Right lobe of liver (tissue), 6 donors: ENCODE data around the gene TPD52L2. TPM values are rescaled to one million over a fixed set of nuclear protein-coding genes. Genes with fewer than 3 reads are reported as not detected.
A peak's percentile ranks its signal among the peaks of the same experiment; 100 is the strongest.

ENCODE experiments used
- ATAC-seq, 4 donors: fragments of 200-7000 bp; cut with Tn5 transposase; one replicate each; pipeline ENCODE4 v1.9.1; 2020; ENCODE audit warnings: mild to moderate bottlenecking in 4 of 4, moderate library complexity in 4 of 4
- DNase-seq, 3 donors: peaks; one replicate each; pipeline ENCODE4 v3.0.0-alpha.2; 2020
- H3K27ac ChIP-seq, 3 donors: fragments of 200-600 bp; one replicate each; pipeline ENCODE4 v1.8.0; 2022
- H3K27me3 ChIP-seq, 2 donors: fragments of 200-600 bp; one replicate each; pipeline ENCODE4 v1.8.0; 2022
- H3K36me3 ChIP-seq, 4 donors: fragments of 200-600 bp; sonication (generic) in 1 of 4; one replicate each; pipeline versions ENCODE4 v1.5.1 to v1.8.0; 2017 to 2022; ENCODE audit warnings: control low read depth in 1 of 4
- H3K4me1 ChIP-seq, 4 donors: fragments of 200-600 bp; sonication (generic) in 1 of 4; one replicate each; pipeline versions ENCODE4 v1.5.1 to v1.8.0; 2017 to 2022; ENCODE audit warnings: control low read depth in 1 of 4
- H3K4me3 ChIP-seq, 3 donors: fragments of 200-600 bp; one replicate each; pipeline ENCODE4 v1.8.0; 2022
- H3K9me3 ChIP-seq, 4 donors: fragments of 200-600 bp; sonication (generic) in 1 of 4; one replicate each; pipeline versions ENCODE4 v1.5.1 to v1.8.0; 2017 to 2022; ENCODE audit warnings: control low read depth in 1 of 4
- CTCF ChIP-seq, 4 donors: fragments of 200-600 bp in 3 of 4; fragments of 450-650 bp in 1 of 4; IDR thresholded peaks; one replicate each; pipeline versions ENCODE4 v1.5.1 to v1.8.0; 2016 to 2022; ENCODE audit warnings: antibody characterized with exemption in 4 of 4, mild to moderate bottlenecking in 2 of 4
- POLR2A ChIP-seq: fragments of 450-650 bp; IDR thresholded peaks from one replicate; pipeline ENCODE4 v1.6.1; 2017; ENCODE audit warnings: antibody characterized with exemption, mild to moderate bottlenecking
- WGBS: methylation state at CpG from one replicate; pipeline ENCODE4 v1.1.6; 2018; ENCODE audit warnings: low coverage, low lambda C conversion rate; ENCODE audit not compliant: insufficient coverage; ENCODE audit errors: missing lambda C conversion rate; 5-methylcytosine and 5-hydroxymethylcytosine counted together
- intact Hi-C, 2 donors: fragments of 100-400 bp; cut with DNase I; formaldehyde crosslinking; loops; one replicate each; pipeline versions ENCODE4 v1.11.2 to v1.14.1; 2022
- total RNA-seq, 6 experiments: library from RNA; depleted of rRNA in 2 of 6; stranded (reverse); fragments of >200 nt in 2 of 6; fragmentation: NEBNext Ultra II Directional in 3 of 6; extraction: Animal tissue kit (Norgen Biotek cat#: 25700) in 3 of 6; gene quantifications; one replicate each; pipeline versions ENCODE4 v1.1.0 to v1.2.4, GENCODE V29; 2016 to 2023
- donor health status: DM: no; HTN: yes; CAD: no.
- donor health status: DM: no; HTN: no; CAD: no.
- donor health status: DM: no; HTN: no; CAD: no.
- donor health status: DM: no; HTN: yes; CAD: no.
- donor health status: DM: no; HTN: yes; CAD: no.

The TPD52L2 gene
- total RNA-seq, 6 experiments from 2014 or later: 20.1 to 46.8 (median 30.5) TPM

DNA sequence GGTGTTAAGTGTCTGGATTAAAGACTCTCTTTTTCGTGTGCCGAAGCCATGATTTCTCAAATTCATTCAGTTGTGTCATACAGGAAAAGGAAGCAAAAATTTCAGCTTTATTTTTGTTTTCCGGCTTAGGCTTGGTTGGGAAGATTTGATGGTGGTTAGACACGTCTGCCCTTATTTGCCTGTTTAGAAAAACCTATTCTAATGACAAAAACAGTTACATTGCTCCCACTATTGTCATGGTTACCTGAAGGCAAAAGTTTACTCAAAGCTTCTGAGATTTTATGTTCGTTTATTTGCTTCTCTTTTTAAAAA is 30.8 kb downstream of the TPD52L2 start:
- DNase-seq: no peak
- peaks cover 0 to 37% (median 9%) of the 10 kb centered on the region in 4 donors for H3K4me1 ChIP-seq
- intact Hi-C loops: no loop called here
- H3K27ac ChIP-seq: peak overlapping the region; percentile 55 to 84 (median 77)
- ATAC-seq: no peak
- H3K36me3 ChIP-seq: peaks cover 0 to 6% (median 0%) of the 10 kb centered on the region in 4 donors
- H3K27me3 ChIP-seq: no peaks in the 10 kb centered on the region
- TF ChIP-seq POLR2A: no peak
- TF ChIP-seq CTCF (IDR thresholded peaks at IDR 0.05): no peak
- 0% methylated on average over 5 of the region's 5 CpGs for WGBS
- H3K4me3 ChIP-seq: peak overlapping the region; percentile 56 to 67 (median 56)
- H3K9me3 ChIP-seq: no peaks in the 10 kb centered on the region

DNA sequence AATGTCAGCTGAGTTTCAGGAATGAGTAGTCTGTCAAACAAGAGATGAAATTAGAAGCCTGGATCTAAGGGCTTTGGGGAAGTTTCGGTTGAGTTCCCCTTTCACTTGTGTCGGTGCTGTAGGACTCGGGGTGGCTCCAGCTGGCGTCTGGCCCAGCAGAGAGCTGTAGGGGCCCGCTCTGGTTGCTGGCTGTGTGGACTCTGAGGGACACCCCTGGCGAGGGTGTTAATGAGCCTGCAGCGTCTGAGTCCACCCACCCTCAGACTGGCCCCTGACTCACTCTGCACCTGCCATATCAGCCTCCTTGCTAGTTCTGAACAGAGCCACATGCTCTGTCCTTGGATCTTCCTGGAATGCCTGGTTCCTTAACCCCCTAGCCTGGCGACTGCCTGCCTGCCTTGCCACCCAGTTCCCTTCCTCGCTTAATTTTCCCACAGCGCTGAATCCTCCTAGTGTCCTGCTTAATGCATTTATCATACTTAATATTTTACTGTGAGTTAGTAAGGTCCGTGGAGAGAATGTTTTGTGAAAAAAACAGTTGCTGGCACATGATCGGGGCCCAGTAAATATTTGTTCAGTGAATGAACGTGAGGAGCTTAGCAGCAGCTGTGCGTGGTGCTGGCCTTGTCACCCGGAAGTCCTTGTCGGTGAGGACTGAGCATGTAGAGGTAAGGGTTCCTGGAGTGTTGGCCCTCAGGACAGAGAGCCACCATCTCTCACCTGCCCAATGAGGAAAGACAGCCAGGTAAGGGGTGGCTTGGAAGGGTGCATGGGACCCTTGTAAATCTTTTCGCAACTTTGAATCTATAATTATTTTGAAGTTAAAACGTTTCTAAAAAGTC is 31.4 kb downstream of the TPD52L2 start:
- intact Hi-C loops: no loop called here
- TF ChIP-seq CTCF (IDR thresholded peaks at IDR 0.05): no peak
- TF ChIP-seq POLR2A: no peak
- 7% methylated on average over 18 of the region's 18 CpGs for WGBS
- Histone ChIP-seq H3K36me3 (peaks cover 0 to 3% (median 0%) of the 10 kb centered on the region in 4 donors), H3K4me1 (peaks cover 0 to 37% (median 9%) of the 10 kb centered on the region in 4 donors), H3K27me3 (no peaks in the 10 kb centered on the region), H3K9me3 (no peaks in the 10 kb centered on the region), H3K4me3 (peak overlapping the region; percentile 56 to 67 (median 56)), H3K27ac (peak overlapping the region; percentile 55 to 84 (median 77))
- ATAC-seq (peak; percentile 41 to 55 (median 46)), DNase-seq (peak; percentile 63 to 81 (median 79))

GRCh38 chr20:63897978-63898561 is 33.0 kb downstream of the TPD52L2 start:
- no peaks in the 10 kb centered on the region for H3K27me3 ChIP-seq
- peaks cover 0 to 37% (median 9%) of the 10 kb centered on the region in 4 donors for H3K4me1 ChIP-seq
- no peaks in the 10 kb centered on the region for H3K9me3 ChIP-seq
- H3K4me3 ChIP-seq: no peak overlapping the region
- DNase-seq (no peak), ATAC-seq (no peak)
- TF ChIP-seq CTCF (IDR thresholded peaks at IDR 0.05) (no peak), POLR2A (no peak)
- intact Hi-C loops: no loop called here
- peaks cover 0 to 3% (median 0%) of the 10 kb centered on the region in 4 donors for H3K36me3 ChIP-seq
- WGBS: 78% methylated on average over 6 of the region's 6 CpGs
- no peak overlapping the region for H3K27ac ChIP-seq

DNA sequence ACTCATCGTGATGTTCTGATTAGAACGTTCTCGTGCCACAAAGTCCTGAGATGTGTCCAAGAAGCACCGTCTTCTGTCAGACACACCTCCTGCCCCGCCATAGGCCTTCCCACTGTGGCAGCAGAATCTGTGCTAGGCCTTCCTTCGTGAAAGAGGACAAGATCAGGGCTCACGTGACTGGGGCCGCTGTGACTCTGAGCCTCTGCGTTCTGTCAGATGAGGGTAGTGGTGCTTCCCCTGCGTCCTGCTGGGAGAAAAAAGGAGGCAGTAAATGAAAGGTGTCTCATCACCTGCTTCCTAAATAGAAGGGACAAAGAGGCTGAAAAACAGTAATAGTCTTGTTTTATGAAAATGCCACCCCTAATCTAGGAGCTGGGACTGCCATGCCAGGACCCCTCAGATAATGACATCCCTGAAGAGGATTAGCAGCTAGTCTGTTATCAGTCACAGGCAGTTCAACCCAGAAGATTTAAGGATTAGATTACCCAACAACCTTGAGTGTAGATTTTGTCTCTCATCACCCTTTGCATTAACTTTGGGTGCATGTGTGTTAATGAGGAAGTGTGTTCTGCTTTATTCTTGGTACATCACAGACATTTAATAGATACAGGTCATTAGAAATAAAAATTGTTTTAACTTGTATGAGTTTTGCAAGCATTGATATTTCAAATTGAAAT is 34.0 kb downstream of the TPD52L2 start:
- ATAC-seq (no peak), DNase-seq (no peak)
- TF ChIP-seq CTCF (IDR thresholded peaks at IDR 0.05): no peak
- TF ChIP-seq POLR2A: no peak
- Histone ChIP-seq H3K27ac (no peak overlapping the region), H3K4me3 (no peak overlapping the region), H3K4me1 (peaks cover 0 to 32% (median 9%) of the 10 kb centered on the region in 4 donors), H3K27me3 (no peaks in the 10 kb centered on the region), H3K9me3 (no peaks in the 10 kb centered on the region), H3K36me3 (peaks cover 0 to 3% (median 0%) of the 10 kb centered on the region in 4 donors)
- intact Hi-C loops: no loop called here
- 70% methylated on average over 10 of the region's 10 CpGs for WGBS
